Hematopoietic multipotent progenitor cell treated with erythropoietin and hydrocortisone succinate and interleukin-3 and kit ligand, for 4 days (in vitro differentiated cells): ENCODE results near the gene RYR2.

ENCODE experiments used
- DNase-seq: peaks from one replicate; pipeline ENCODE4 v3.0.0-alpha.2; 2015

The RYR2 gene

GRCh38 chr1:237478082-237478481 is 436.1 kb downstream of the RYR2 start:
- no peak for DNase-seq

GRCh38 chr1:237478842-237479241 is 436.9 kb downstream of the RYR2 start:
- no peak for DNase-seq

GRCh38 chr1:237482777-237483176 is 440.8 kb downstream of the RYR2 start:
- no peak for DNase-seq

- DNase-seq, result peak; percentile 4
Observed at GRCh38 chr1:237492359-237492758, 450.4 kb downstream of the RYR2 start.

GRCh38 chr1:237500566-237500965 is 458.6 kb downstream of the RYR2 start:
- no peak for DNase-seq

- no peak for DNase-seq
Observed at GRCh38 chr1:237503292-237503691, 461.3 kb downstream of the RYR2 start.

GRCh38 chr1:237507005-237507404 is 465.0 kb downstream of the RYR2 start:
- DNase-seq, result no peak

GRCh38 chr1:237509748-237510147 is 467.8 kb downstream of the RYR2 start:
- no peak for DNase-seq

- DNase-seq, result no peak
Observed at GRCh38 chr1:237525102-237525501, 483.1 kb downstream of the RYR2 start.

GRCh38 chr1:237527761-237528160 is 485.8 kb downstream of the RYR2 start:
- DNase-seq, result no peak

- DNase-seq, result no peak
Observed at GRCh38 chr1:237528545-237528944, 486.6 kb downstream of the RYR2 start.

GRCh38 chr1:237539055-237539454 is 497.1 kb downstream of the RYR2 start:
- no peak for DNase-seq

GRCh38 chr1:237542525-237543418 is 500.8 kb downstream of the RYR2 start:
- DNase-seq, result no peak

GRCh38 chr1:237553078-237553477 is 511.1 kb downstream of the RYR2 start:
- no peak for DNase-seq

- peak; percentile 3 for DNase-seq
Observed at GRCh38 chr1:237556911-237557310, 514.9 kb downstream of the RYR2 start.

GRCh38 chr1:237562242-237562823 is 520.3 kb downstream of the RYR2 start:
- peak; percentile 88 for DNase-seq

GRCh38 chr1:237565236-237565635 is 523.3 kb downstream of the RYR2 start:
- no peak for DNase-seq

GRCh38 chr1:237566581-237566980 is 524.6 kb downstream of the RYR2 start:
- no peak for DNase-seq

- no peak for DNase-seq
Observed at GRCh38 chr1:237568955-237569354, 527.0 kb downstream of the RYR2 start.

GRCh38 chr1:237570530-237570929 is 528.5 kb downstream of the RYR2 start:
- DNase-seq, result peak; percentile 3

- no peak for DNase-seq
Observed at GRCh38 chr1:237574536-237574935, 532.6 kb downstream of the RYR2 start.

- no peak for DNase-seq
Observed at GRCh38 chr1:237578540-237578939, 536.6 kb downstream of the RYR2 start.

GRCh38 chr1:237580726-237581125 is 538.7 kb downstream of the RYR2 start:
- no peak for DNase-seq

GRCh38 chr1:237583270-237583669 is 541.3 kb downstream of the RYR2 start:
- no peak for DNase-seq

GRCh38 chr1:237583756-237584155 is 541.8 kb downstream of the RYR2 start:
- DNase-seq, result no peak
